Esophagus muscularis mucosa (tissue), 4 donors: ENCODE data around the gene PPP4R1. TPM values are rescaled to one million over a fixed set of nuclear protein-coding genes. Genes with fewer than 3 reads are reported as not detected.

ENCODE experiments used
- DNase-seq: peaks from one replicate; pipeline ENCODE4 v3.0.0-alpha.2; 2017; ENCODE audit errors: extremely low spot score
- H3K27ac ChIP-seq, 4 donors: fragments of 200-600 bp; sonication (generic); replicated peaks in 1 of 4; 1 replicate in 3 of 4; 2 replicates in 1 of 4; pipeline ENCODE4 v1.5.1; 2016 to 2019; ENCODE audit warnings: mild to moderate bottlenecking in 1 of 4
- H3K27me3 ChIP-seq, 4 donors: fragments of 200-600 bp; sonication (generic); one replicate each; pipeline versions ENCODE4 v1.5.1 to v1.6.0; 2016 to 2019
- H3K36me3 ChIP-seq, 4 donors: fragments of 200-600 bp; sonication (generic); one replicate each; pipeline ENCODE4 v1.5.1; 2016 to 2019
- H3K4me1 ChIP-seq, 4 donors: fragments of 200-600 bp; sonication (generic); one replicate each; pipeline ENCODE4 v1.5.1; 2016 to 2019
- H3K4me3 ChIP-seq, 4 donors: fragments of 200-600 bp; sonication (generic); 1 replicate in 2 of 4; 2 replicates in 2 of 4; pipeline ENCODE4 v1.5.1; 2016 to 2019; ENCODE audit warnings: mild to moderate bottlenecking in 4 of 4, moderate library complexity in 1 of 4
- H3K9me3 ChIP-seq, 4 donors: fragments of 200-600 bp; sonication (generic); 1 replicate in 3 of 4; 2 replicates in 1 of 4; pipeline ENCODE4 v1.5.1; 2016 to 2019
- CTCF ChIP-seq, 3 experiments: fragments of 200-600 bp in 2 of 3; fragments of 450-650 bp in 1 of 3; sonication (generic) in 2 of 3; IDR thresholded peaks; one replicate each; pipeline ENCODE4 v1.5.1; 2017 to 2019; ENCODE audit warnings: antibody characterized with exemption in 3 of 3, mild to moderate bottlenecking in 2 of 3, moderate library complexity in 1 of 3
- EP300 ChIP-seq: sonication (generic); formaldehyde crosslinking; IDR thresholded peaks from one replicate; pipeline ENCODE4 v1.6.1; 2017; ENCODE audit warnings: antibody characterized with exemption
- POLR2A ChIP-seq: fragments of 450-650 bp; IDR thresholded peaks from one replicate; pipeline ENCODE4 v1.6.1; 2017; ENCODE audit warnings: antibody characterized with exemption, moderate library complexity, mild to moderate bottlenecking, low read depth
- POLR2AphosphoS5 ChIP-seq, 2 donors: sonication (generic); formaldehyde crosslinking; IDR thresholded peaks; one replicate each; pipeline ENCODE4 v1.6.1; 2017; ENCODE audit warnings: antibody characterized with exemption in 2 of 2
- WGBS: methylation state at CpG from one replicate; pipeline ENCODE4 v1.1.5; 2018; 5-methylcytosine and 5-hydroxymethylcytosine counted together
- intact Hi-C: fragments of 100-400 bp; cut with DNase I; formaldehyde crosslinking; loops from one replicate; pipeline ENCODE4 v1.15.1; 2023
- total RNA-seq, 4 donors: library from RNA; depleted of rRNA; stranded (reverse); fragments of >200 nt; gene quantifications; one replicate each; pipeline versions ENCODE4 v1.1.0 to v1.2.1, GENCODE V29; 2016

The PPP4R1 gene
- total RNA-seq, 4 donors from 2014 or later: 74.6 to 129 (median 97.1) TPM

- 94% methylated on average over 8 of the region's 8 CpGs for WGBS
- peaks cover 7 to 16% (median 9%) of the 10 kb centered on the region in 4 donors for H3K4me1 ChIP-seq
- TF ChIP-seq CTCF (IDR thresholded peaks at IDR 0.05): no peak
- no peak for TF ChIP-seq POLR2A
- TF ChIP-seq POLR2AphosphoS5 (IDR thresholded peaks at IDR 0.05): no peak
- no peak for TF ChIP-seq EP300
Measured at GRCh38 chr18:9630444-9630843, 16.1 kb upstream of the PPP4R1 start.

DNA sequence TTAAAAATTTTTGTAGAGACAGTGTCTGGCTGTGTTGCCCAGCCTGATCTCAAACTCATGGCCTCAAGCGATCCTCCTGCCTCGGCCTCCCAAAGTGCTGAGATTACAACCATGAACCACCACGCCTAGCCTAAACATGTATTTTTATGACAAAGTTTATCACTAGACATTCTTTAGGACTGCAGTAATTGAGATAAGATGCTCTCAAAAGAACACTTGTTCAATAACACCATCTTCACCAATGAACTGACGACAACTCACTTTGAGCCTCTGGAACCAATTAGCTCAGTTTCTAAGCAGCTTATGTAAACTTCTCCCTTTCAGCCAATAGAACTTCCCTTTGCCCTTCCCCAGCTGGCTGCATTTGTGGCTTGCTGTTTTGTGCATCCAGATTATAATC, 15.3 kb upstream of the PPP4R1 start:
- WGBS: 86% methylated on average over 4 of the region's 4 CpGs
- TF ChIP-seq POLR2A: no peak
- TF ChIP-seq POLR2AphosphoS5 (IDR thresholded peaks at IDR 0.05): no peak
- TF ChIP-seq EP300: no peak
- TF ChIP-seq CTCF (IDR thresholded peaks at IDR 0.05): no peak
- Histone ChIP-seq H3K4me1 (peaks cover 7 to 16% (median 9%) of the 10 kb centered on the region in 4 donors), H3K36me3 (no peaks in the 10 kb centered on the region), H3K4me3 (no peak overlapping the region), H3K27ac (no peak overlapping the region), H3K27me3 (no peaks in the 10 kb centered on the region), H3K9me3 (no peaks in the 10 kb centered on the region)
- DNase-seq: peak; percentile 31
- intact Hi-C loops: no loop called here

More at GRCh38 chr18:9630444-9630843, 16.1 kb upstream of the PPP4R1 start:
- no peaks in the 10 kb centered on the region for H3K9me3 ChIP-seq
- H3K4me3 ChIP-seq: no peak overlapping the region
- intact Hi-C loops: no loop called here
- H3K36me3 ChIP-seq: no peaks in the 10 kb centered on the region
- DNase-seq: peak; percentile 60
- H3K27me3 ChIP-seq: no peaks in the 10 kb centered on the region
- no peak overlapping the region for H3K27ac ChIP-seq

GRCh38 chr18:9628984-9629383, 14.6 kb upstream of the PPP4R1 start:
- no peak for DNase-seq
- no peak overlapping the region for H3K4me3 ChIP-seq
- H3K4me1 ChIP-seq: peaks cover 7 to 16% (median 9%) of the 10 kb centered on the region in 4 donors
- TF ChIP-seq POLR2AphosphoS5 (IDR thresholded peaks at IDR 0.05) (no peak), CTCF (IDR thresholded peaks at IDR 0.05) (no peak), POLR2A (no peak), EP300 (no peak)
- 99% methylated on average over 5 of the region's 5 CpGs for WGBS
- H3K9me3 ChIP-seq: no peaks in the 10 kb centered on the region
- no peaks in the 10 kb centered on the region for H3K36me3 ChIP-seq
- no peak overlapping the region for H3K27ac ChIP-seq
- no peaks in the 10 kb centered on the region for H3K27me3 ChIP-seq
- intact Hi-C loops: no loop called here

DNA sequence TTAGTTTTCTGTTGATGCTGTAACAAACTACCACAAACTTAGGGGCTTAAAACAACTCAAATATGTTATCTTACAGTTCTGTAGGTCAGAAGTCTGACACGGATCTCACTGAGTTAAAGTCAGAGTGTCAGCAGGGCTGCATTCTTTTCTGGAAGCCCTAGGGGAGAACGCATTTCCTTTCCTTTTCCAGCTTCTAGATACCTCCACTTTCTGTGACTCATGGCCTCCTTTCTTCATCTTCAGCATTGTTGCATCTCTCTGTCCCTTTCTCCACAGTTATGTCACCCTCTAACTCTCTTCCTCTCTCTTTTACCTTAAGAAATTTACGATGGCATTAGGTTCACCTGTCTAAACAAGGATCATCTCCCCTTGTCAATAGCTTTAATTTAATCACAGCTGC, 13.3 kb upstream of the PPP4R1 start:
- intact Hi-C loops: no loop called here
- TF ChIP-seq POLR2A (no peak), POLR2AphosphoS5 (IDR thresholded peaks at IDR 0.05) (no peak), EP300 (no peak), CTCF (IDR thresholded peaks at IDR 0.05) (no peak)
- Histone ChIP-seq H3K36me3 (no peaks in the 10 kb centered on the region), H3K9me3 (no peaks in the 10 kb centered on the region), H3K27me3 (no peaks in the 10 kb centered on the region), H3K27ac (no peak overlapping the region), H3K4me3 (no peak overlapping the region), H3K4me1 (peaks cover 7 to 15% (median 9%) of the 10 kb centered on the region in 4 donors)
- WGBS: 76% methylated on average over 3 of the region's 3 CpGs
- DNase-seq: peak; percentile 42

GRCh38 chr18:9619990-9620389, 5.6 kb upstream of the PPP4R1 start:
- H3K9me3 ChIP-seq: no peaks in the 10 kb centered on the region
- WGBS: 64% methylated on average over 7 of the region's 8 CpGs
- H3K36me3 ChIP-seq: no peaks in the 10 kb centered on the region
- H3K27ac ChIP-seq: no peak overlapping the region
- H3K4me3 ChIP-seq: no peak overlapping the region
- H3K4me1 ChIP-seq: peaks cover 7 to 10% (median 9%) of the 10 kb centered on the region in 4 donors
- TF ChIP-seq POLR2AphosphoS5 (IDR thresholded peaks at IDR 0.05): no peak
- no peak for TF ChIP-seq POLR2A
- no peak for TF ChIP-seq CTCF (IDR thresholded peaks at IDR 0.05)
- no peak for TF ChIP-seq EP300
- intact Hi-C loops: loop anchor here (10.0 kb wide), 1 partner anchor 295 kb away; the partner anchor contains the start of gene VAPA
- H3K27me3 ChIP-seq: no peaks in the 10 kb centered on the region
- no peak for DNase-seq
